ENCODE results near the gene HERC4.
"Not testable (repeated sequence)": the region's sequence is repeated elsewhere in the genome, so short reads cannot be mapped to it uniquely, and the experiment has no call there.

Gene HERC4

DNA sequence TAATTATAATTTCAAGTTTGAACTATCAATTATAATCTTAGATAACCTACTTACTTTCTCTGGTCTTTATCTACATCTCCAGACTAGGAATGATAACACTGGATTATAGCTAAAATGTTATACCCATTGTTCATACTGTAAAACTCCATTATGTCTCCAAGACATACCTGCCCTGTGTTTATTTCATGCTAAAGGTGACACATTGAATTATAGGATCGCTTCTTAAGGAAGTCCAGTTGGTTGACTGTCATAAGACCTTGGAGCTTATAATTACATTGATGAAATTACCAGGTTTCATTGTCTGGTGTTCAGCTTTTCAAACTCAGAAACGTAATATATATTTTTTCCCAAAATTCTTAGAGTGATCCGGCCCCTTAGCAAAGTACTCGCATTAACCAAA, 15.5 kb upstream of the HERC4 start:
- no peak for DNase-seq

DNA sequence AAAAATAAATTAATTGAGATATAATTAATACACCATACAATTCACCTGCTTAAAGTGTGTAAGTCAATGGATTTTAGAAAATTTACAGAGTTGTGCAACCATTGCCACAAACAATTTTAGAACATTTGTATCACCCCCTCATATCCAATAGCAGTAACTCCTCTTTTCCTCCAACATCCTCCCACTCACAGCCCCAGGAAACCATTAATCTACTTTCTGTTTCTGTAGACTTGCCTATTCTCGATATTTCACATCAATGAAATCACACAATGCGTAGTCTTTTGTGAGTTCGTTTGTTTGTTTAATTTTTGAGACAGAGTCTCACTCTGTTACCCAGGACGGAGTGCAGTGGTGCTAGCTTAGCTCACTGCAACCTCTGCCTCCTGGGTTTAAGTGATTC, 13.7 kb upstream of the HERC4 start:
- DNase-seq = no peak

DNA sequence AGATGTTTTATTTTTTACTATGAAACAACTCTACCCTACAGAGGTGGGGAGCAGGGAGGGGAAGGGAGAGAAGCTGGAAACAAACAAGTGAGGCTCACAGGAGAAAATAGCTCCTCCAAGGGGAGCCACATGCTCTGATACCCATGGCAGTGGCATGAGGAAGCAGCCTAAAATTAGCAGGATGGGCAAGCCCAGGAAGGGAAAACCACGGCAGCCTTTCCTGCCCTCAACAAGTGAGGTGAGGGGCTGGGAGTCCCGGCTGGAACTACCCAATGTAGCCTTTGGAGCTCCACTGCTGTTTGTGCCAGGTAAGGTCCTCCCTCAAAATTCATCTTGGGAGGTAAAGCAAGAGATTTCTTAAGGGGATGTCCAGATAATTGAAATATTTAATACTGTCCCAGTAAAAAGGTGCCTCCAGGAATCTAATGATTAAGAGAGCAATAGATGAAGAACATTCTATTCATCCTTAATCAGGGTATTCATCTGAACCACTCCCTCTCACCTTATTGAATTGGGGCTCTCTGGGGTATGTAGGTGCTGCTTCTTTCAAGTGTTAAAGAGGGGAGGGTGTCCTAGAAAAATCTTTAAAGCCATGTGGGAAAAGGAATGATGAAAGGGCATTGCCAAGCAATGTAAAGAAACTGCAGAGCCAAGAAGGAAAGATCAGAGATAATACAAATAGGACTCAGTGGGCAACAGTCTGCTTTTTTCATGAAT, 12.8 kb upstream of the HERC4 start:
- no peak for DNase-seq

DNA sequence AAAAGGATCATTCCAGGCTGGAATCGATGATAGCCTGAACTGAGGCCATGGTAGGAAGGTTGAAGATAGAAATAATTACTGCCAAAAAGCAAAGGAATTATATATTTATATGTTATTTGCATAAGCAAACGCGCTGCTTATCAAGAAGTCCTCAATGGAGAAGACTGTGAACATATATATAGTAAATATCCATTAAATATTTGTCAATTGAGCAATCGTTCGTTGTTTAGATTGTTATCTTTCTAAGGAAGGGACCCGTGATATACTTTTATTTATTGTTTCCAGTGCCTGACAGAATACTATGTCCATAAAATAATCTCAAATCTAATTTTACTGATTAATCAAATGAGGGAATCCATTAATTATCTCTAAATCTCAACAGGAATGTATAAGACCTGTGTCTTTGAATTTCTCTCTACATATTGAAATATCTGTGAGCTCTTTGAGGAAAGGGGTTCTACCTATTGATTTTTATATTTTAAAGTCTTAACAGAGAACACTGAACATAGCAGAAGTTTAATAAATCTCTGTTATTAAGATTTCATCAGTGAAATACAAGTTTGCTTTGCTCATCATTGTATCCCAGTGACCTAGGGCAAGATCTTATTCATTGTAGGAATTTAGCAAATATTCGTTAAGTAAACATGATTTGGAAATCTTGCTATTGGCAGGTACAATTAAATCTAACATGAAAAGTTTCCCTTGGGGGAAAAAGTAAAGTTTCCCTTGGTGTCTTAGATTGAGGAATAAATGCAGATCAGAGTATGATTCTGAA, 12.0 kb upstream of the HERC4 start:
- no peak for DNase-seq

DNA sequence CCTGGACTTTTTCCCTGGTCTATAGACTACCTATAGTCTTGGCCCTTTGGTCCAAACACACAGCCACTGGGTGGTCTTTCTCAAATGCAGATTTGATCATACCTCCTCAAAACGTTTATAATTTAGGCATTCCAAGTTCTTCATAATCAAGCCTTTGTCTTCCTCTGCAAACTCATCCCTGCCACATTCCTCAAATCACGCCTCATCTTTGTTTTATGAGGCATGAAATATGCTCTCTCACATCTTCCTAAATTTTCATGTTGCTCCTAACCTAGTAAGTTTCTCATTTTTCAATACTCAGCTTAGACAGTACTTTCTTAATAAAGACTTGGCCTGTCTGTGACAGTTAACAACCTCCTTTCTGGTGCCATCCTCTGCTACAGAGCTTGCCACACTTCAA, 10.9 kb upstream of the HERC4 start:
- DNase-seq = no peak

DNA sequence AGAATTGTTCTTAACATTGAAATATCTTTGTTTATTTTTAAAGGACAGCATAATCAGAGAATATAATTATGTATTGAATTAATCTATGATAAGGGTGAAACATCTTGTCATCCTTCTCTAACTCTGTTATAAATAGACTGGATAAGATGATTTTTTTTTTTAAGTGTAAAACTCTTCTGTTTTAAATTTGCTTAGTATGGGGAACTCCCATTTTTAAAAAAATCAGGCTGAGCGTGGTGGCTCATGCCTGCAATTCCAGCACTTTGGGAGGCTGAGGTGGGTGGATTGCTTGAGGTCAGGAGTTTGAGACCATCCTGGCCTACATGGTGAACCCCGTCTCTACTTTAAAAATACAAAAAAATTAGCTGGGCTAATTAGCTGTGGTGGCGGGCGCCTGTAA, 9.4 kb upstream of the HERC4 start:
- no peak for DNase-seq

DNA sequence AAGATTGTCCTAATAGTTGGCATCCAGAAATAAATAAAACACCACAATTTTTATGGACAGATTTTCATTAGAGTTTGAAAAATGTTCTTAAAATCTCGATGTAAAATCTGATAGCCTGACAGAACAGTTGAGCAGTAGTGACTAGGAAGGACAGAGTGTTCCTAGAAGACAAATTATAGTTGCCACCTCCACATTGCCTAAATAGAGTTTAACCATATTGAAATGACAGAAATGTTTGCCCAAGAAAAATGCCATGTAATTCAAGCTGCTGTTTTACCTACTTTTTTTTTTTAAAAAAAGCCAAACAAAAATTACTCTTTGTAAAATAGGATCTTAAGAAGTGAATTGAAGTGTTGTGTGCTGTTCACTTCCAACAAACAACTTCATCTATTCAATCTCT, 8.9 kb upstream of the HERC4 start:
- no peak for DNase-seq

DNA sequence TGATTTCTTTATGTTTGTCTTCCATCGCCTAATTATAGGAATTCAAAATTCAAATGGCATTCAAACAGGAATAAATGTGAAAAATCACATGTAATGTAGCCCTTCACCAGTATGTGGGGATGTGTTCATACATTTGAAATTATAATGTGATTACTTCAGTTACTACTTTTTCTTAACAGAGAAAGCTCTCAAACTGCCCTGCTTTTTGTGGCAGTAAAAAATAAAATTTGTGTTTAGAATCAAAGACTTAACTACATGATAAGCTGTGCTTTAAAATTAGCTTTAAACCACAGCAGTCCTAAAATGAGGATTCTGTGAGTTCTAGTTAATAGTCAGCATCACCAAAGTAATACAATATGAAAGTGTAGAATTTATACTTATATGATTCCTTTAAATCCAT, 7.8 kb upstream of the HERC4 start:
- DNase-seq = no peak

DNA sequence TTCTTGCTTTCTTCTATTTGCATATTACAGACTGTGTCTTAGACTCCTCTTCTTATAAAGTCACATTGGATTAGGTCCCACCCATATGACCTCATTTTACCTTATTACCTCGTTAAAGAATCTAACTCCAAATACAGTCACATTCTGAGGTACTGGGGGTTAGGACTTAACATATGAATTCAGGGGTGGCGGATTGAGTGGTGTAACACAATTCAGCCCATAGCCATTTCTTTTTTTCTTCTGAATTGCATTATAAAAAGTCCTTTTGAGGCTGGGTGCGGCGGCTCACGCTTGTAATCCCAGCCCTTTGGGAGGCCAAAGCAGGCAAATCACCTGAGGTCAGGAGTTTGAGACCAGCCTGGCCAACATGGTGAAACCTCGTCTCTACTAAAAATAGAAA, 6.8 kb upstream of the HERC4 start:
- no peak for DNase-seq

DNA sequence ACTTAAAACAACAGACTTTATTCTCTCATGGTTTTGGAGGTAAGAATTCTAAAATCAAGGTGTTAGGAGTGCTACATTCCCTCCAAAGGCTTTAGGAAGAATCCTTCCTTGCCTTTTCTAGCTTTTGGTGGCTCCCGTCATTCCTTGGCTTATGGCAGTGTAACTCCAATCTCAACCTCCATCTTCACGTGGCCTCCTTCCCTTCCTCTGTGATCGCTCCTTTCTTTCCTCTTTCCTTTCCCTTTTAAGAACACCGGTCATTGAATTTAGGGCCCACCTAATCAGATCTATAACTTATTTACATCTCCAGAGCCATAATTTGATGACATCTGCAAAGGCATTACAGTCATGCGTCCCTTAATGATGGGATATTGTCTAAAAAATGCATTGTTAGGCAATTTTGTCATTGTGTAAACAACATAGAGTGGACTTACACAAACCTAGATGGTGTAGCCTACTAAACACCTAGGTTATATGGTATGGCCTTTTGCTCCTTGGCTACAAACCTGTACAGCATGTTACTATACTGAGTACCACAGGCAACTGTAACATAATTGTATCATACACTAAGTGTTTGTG, 5.9 kb upstream of the HERC4 start:
- DNase-seq = no peak

DNA sequence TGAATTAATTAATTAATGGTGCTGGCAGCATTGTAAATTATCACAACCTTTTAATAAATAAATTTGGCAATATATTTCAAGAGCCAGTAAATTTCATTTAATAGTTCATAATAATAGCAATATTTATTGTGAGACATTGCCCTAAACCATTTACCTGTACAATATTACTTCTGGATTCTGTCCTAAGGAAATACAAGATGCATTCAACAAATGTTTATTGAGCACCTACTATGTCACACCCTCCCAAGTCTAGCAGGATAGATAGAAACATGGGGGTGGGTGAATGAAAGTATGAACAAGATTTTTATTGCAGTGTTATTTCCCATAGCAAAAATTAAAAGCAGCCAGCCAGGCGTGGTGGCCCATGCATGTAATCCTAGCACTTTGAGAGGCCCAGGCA, 4.4 kb upstream of the HERC4 start:
- DNase-seq = no peak

DNA sequence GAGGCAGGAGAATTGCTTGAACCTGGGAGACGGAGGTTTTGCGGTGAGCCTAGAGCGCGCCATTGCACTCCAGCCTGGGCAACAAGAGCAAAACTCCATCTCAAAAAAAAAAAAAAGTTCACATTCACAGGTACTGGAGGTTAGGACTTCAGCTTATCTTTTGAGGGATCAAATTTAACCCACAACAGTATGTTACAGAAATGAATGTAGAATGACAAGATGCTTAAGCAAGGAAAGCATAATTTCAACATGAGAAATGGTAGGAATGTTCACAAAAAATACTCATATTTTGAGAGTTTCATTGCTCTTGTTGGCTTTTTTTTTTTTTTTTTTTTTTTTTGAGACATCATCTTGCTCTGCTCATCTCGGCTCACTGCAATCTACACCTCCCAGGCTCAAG, 1.9 kb upstream of the HERC4 start:
- DNase-seq = no peak

DNA sequence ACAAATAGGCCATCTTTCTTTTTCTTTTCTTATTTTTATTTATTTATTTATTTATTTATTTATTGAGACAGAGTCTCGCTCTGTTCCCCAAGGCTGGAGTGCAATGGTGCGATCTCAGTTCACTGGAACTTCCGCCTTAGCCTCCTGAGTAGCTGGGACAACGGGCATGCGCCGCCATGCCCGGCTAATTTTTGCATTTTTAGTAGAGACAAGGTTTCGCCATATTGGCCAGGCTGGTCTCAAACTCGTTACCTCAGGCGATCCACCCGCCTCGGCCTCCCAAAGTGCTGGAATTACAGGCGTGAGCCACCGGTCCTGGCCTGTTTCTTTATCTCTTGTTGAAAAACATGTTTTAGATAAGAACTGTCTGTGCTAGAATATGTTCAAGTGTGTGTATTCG, 998 bp upstream of the HERC4 start:
- DNase-seq = not testable (repeated sequence)

DNA sequence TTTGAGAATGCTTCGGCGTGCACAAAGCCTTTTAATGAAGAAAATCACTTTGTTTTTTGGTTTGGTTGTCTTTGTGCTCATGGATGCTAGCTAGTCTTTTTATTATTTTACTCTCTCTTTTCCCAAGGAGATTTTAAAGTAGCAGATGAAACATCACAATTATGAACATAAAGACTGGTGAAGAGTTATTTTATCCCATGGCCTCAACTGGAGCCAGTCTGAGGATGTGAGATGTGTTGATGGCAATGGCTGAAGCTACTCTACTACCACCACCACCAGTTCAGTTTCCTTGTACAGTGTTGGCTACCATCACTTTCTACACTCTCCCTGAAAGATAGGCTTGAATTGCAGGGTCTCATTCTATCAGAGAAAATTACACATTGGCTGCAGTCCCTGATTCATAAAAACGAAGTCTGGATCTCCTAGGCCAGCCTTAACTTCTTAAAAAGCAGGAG, 494 bp upstream of the HERC4 start:
- DNase-seq = no peak

DNA sequence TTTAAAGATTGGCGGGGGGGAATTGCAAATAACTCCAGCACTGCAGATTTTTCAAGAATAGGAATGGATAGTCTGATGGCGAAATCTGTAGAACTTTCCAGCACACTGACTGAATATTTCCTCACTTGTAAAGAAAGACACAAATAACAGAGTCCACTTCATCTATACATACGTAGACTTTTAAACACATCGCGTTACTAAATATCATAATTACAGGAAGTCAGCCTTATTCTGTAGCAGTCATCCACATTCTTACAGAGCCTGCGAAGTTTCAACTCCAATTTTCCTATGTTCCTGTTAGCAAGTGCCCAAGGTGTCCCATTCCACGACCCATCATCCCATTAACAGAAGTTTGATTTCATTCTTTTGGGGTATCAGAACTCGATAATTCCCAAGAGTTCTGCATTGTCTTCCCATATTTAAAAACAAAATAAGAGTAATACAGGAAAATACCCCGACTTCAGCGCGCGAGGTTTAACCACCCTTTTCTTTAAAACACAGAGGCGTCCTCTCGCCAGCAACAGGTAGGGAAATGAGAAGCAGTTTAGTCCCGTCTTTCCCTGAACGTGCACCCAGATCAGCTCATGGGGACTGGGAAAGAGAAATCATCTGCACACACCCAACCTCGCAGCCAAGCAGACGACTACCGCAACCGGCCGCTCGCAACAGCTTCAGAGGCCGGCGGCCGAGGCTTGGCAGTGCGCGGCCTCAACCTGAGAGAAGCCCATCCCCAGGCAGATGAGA, 880 bp downstream of the HERC4 start:
- DNase-seq = no peak

DNA sequence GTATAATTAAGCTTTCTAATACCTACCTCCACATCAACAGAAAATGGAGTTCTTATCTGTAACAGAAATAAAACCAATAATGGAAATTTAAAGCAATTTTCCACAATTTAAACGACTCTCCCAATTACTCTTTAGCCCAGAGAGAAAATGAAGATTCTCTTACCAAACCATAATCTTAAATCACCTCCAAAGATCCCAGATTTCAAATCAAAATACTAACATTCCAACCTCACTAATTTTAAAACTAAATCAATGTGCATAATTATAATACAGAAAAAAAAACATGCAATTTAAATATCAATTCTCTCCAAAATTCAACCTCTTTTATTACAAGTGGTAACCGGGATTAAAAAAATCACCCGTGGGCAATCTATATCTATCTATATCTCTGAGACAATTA, 1.5 kb downstream of the HERC4 start:
- DNase-seq = no peak

DNA sequence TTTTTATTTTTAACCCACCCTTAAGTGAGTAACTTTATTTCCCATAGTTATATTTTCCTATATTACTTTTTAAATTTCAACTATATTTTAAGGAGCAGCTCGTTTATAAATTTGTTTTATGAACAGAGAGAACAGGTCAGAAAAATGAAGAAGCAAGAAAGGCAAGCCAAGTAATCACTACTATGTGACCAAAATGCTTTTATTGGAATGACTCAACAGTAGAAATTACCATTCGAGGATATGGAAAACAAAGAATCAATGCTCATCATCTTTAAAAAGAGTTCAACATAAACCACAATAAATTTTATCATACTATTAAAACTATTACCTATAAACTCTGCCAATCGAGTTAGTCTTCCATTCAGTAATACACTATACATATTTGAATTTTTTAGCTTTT, 7.6 kb downstream of the HERC4 start:
- DNase-seq = no peak

DNA sequence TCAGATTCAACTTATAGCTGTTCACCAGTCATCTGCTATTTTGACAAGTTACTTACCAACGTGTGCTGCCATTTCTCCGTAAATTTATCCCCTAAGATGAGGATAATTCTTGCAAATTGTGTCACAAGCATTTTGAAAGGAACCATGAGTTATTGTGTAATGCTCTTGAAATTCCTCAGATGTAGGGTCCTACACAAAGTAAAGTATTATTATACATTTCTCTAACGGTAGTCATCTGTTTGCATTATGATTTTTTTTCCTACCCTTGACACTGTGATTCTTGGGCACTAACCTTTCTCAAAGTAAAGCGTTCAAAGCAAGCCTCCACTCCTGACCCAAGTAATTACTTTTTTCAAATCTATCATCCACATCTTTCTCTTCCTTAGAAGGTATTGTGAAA, 8.1 kb downstream of the HERC4 start:
- DNase-seq = no peak

DNA sequence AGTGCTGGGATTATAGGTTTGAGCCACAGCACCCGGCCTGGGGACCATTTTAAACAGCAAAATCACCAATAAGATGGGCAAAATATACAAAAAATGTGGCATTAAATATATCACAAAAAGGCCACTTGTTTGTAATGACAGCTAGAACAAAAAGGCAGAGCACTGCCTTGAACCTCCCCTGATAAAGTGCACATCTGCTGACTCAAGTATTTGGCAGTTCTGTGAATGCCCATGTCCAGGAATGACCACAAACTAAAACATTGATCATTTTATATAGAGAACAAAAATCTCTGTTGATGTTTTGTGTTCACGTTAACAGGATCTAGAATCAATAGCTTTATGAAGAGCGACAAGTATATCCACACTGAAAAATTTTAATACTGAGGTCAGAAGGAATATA, 21.5 kb downstream of the HERC4 start:
- DNase-seq = no peak

DNA sequence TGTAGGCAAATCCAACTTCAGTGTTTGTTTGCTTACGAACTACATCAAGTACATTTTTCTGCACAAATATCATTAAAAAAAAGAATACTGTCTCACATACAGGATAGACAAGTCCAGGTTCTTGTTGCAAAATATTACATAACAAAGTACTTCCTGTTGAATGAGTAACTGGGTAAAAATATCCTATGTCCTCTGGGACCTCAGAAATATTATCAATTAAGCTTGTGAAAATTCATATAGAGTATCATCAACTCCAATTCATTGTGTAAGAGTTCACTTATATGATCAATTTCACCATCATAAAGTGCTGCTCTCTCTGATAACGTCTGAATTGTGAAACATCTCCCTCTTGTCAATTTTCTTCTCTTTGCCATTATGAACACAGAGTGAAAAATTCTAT, 22.6 kb downstream of the HERC4 start:
- DNase-seq = no peak

DNA sequence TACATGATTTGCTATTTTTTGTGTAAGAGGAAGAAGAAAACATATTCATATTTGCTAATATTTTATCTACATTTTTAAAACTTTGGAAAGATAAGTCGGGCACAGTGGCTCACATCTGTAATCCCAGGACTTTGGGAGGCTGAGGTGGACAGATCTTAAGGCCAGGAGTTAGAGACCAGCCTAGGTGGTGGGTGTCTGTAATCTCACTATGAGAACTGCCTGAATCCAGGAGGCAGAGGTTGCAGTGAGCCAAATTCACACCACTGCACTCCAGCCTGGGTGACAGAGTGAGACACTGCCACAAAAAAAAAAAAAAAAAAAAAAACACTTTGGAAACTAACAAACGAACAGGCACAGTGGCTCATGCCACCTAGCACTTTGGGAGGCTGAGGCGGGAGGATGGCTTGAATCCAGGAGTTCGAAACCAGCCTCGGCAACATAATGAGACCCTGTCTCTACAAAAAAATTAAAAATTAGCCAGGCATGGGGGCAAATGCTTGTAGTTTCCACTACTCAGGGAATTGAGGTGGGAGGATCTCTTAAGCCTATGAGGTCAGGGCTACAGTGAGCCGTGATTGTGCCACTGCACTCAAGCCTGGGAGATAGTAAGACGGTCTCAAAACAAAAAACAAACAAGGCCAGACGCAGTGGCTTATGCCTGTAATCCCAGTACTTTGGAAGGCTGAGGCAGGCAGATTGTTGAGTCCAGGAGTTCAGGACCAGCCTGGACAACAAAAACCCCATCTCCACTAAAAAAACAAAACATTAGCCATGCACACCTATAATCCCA, 25.6 kb downstream of the HERC4 start:
- DNase-seq = no peak

DNA sequence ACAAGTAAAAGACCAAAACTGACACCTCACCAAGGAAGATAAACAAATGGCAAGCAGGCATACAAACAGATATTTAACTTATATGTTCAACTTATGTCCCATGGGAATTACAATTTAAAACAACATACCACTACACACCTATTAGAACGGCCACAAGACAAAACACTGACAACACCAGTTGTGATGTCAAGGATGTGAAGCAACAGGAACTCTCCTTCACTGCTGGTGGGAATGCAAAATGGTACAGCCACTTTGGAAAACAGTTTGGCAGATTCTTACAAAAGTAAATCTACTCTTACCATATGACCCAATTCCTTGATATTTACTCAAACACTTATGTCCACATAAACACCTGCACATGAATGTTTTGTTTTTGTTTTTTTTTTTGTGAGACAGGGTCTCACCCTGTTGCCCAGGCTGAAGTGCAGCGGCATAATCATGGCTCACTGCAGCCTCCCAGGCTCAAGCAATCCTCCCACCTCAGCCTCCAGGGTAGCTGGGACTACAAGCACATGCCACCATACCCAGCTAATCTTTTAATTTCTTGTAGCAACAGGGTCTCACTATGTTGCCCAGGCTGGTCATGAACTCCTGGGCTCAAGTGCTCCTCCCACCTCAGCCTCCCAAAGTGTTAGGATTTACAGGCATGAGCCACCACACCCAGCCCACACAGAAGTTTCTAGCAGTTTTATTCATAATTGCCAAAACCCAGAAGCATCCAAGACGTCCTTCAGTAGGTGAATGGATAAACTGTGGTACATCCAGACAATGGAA, 27.3 kb downstream of the HERC4 start:
- no peak for DNase-seq

Data from NCI-H1048 (cell line).